H9 (cell line): ENCODE data around the gene CTNNA3. TPM values are rescaled to one million over a fixed set of nuclear protein-coding genes. Genes with fewer than 3 reads are reported as not detected.

ENCODE experiments used
- DNase-seq: peaks from one replicate; pipeline ENCODE4 v3.0.0-alpha.2; 2017
- H2AFZ ChIP-seq: one replicate; pipeline ENCODE4 v1.6.1; 2013; ENCODE audit warnings: mild to moderate bottlenecking, low read length, control low read depth, moderate library complexity
- H2AK5ac ChIP-seq: 2 replicates; pipeline ENCODE4 v1.6.1; 2013; ENCODE audit warnings: low read length, control low read depth, mixed read lengths; ENCODE audit not compliant: insufficient read length
- H2BK120ac ChIP-seq: one replicate; pipeline ENCODE4 v1.6.1; 2013; ENCODE audit warnings: low read depth, mild to moderate bottlenecking, low read length, control low read depth, inconsistent platforms; ENCODE audit not compliant: poor library complexity, severe bottlenecking
- H2BK12ac ChIP-seq: 2 replicates; pipeline ENCODE4 v1.6.1; 2013; ENCODE audit warnings: low read length, control low read depth, mixed read lengths, low read depth; ENCODE audit not compliant: insufficient read length
- H2BK15ac ChIP-seq: 2 replicates; pipeline ENCODE4 v1.6.1; 2013; ENCODE audit warnings: low read depth, low read length, control low read depth
- H2BK20ac ChIP-seq: one replicate; pipeline ENCODE4 v1.6.1; 2013; ENCODE audit warnings: low read depth, mild to moderate bottlenecking, low read length, control low read depth, inconsistent platforms; ENCODE audit not compliant: poor library complexity, severe bottlenecking
- H2BK5ac ChIP-seq: 2 replicates; pipeline ENCODE4 v1.6.1; 2013; ENCODE audit warnings: low read length, control low read depth, mixed read lengths; ENCODE audit not compliant: insufficient read length
- H3K14ac ChIP-seq: 2 replicates; pipeline ENCODE4 v1.6.1; 2013; ENCODE audit warnings: low read length, control low read depth; ENCODE audit not compliant: insufficient read depth
- H3K18ac ChIP-seq: 2 replicates; pipeline ENCODE4 v1.6.1; 2013; ENCODE audit warnings: low read depth, mild to moderate bottlenecking, mixed read lengths, low read length, control low read depth; ENCODE audit not compliant: insufficient read length
- H3K23ac ChIP-seq: 2 replicates; pipeline ENCODE4 v1.6.1; 2013; ENCODE audit warnings: low read length, control low read depth, mixed read lengths, low read depth; ENCODE audit not compliant: insufficient read length
- H3K23me2 ChIP-seq: 2 replicates; pipeline ENCODE4 v1.6.1; 2013; ENCODE audit warnings: low read depth, mild to moderate bottlenecking, mixed read lengths, low read length, control low read depth; ENCODE audit not compliant: insufficient read length, poor library complexity, severe bottlenecking
- H3K27ac ChIP-seq: 2 replicates; pipeline ENCODE4 v1.5.1; 2013; ENCODE audit warnings: low read length, control low read depth, mixed read lengths, low read depth; ENCODE audit not compliant: insufficient read length
- H3K27me3 ChIP-seq: 2 replicates; pipeline ENCODE4 v1.6.1; 2013; ENCODE audit warnings: low read length, control low read depth, inconsistent platforms; ENCODE audit not compliant: insufficient read depth
- H3K4ac ChIP-seq: 2 replicates; pipeline ENCODE4 v1.6.1; 2013; ENCODE audit warnings: low read depth, mild to moderate bottlenecking, control low read depth, inconsistent platforms, low read length, moderate library complexity
- H3K4me1 ChIP-seq: 2 replicates; pipeline ENCODE4 v1.6.1; 2013; ENCODE audit warnings: low read length, control low read depth, inconsistent platforms; ENCODE audit not compliant: insufficient read depth
- H3K4me2 ChIP-seq: 2 replicates; pipeline ENCODE4 v1.6.1; 2013; ENCODE audit warnings: low read length, control low read depth, mixed read lengths; ENCODE audit not compliant: insufficient read length, insufficient read depth
- H3K56ac ChIP-seq: 2 replicates; pipeline ENCODE4 v1.6.1; 2013; ENCODE audit warnings: low read depth, mild to moderate bottlenecking, mixed read lengths, low read length, control low read depth; ENCODE audit not compliant: insufficient read length
- H3K79me1 ChIP-seq: 2 replicates; pipeline ENCODE4 v1.6.1; 2013; ENCODE audit warnings: low read depth, mild to moderate bottlenecking, moderate library complexity, low read length, control low read depth, inconsistent platforms; ENCODE audit not compliant: insufficient read depth, poor library complexity, severe bottlenecking
- H3K79me2 ChIP-seq: 2 replicates; pipeline ENCODE4 v1.6.1; 2013; ENCODE audit warnings: low read length, control low read depth, inconsistent platforms; ENCODE audit not compliant: insufficient read depth
- H3K9ac ChIP-seq: 2 replicates; pipeline ENCODE4 v1.6.1; 2013; ENCODE audit warnings: low read length, control low read depth, mixed read lengths; ENCODE audit not compliant: insufficient read length; ENCODE audit errors: extremely low read depth
- H3K9me3 ChIP-seq: one replicate; pipeline ENCODE4 v1.6.1; 2013; ENCODE audit warnings: low read depth, low read length, inconsistent platforms; ENCODE audit not compliant: control insufficient read depth
- H3T11ph ChIP-seq: one replicate; pipeline ENCODE4 v1.6.1; 2013; ENCODE audit warnings: mild to moderate bottlenecking, low read length, control low read depth, inconsistent platforms
- H4K20me1 ChIP-seq: one replicate; pipeline ENCODE4 v1.6.1; 2013; ENCODE audit not compliant: control insufficient read depth, insufficient read length, insufficient read depth
- H4K5ac ChIP-seq: 2 replicates; pipeline ENCODE4 v1.6.1; 2013; ENCODE audit warnings: low read depth, mild to moderate bottlenecking, mixed read lengths, low read length, control low read depth; ENCODE audit not compliant: insufficient read length
- H4K8ac ChIP-seq: replicated peaks from 2 replicates; pipeline ENCODE4 v1.6.1; 2013; ENCODE audit warnings: low read length, control low read depth, mixed read lengths, low read depth; ENCODE audit not compliant: insufficient read length
- H4K91ac ChIP-seq: 2 replicates; pipeline ENCODE4 v1.6.1; 2013; ENCODE audit warnings: low read depth, mild to moderate bottlenecking, moderate library complexity, mixed read lengths, low read length, control low read depth; ENCODE audit not compliant: insufficient read length
- H3K27ac Mint-ChIP-seq, 3 experiments: 2 replicates in 2 of 3; 3 replicates in 1 of 3; pipeline ENCODE4 v1.8.0; 2020 to 2021; ENCODE audit warnings: mixed read lengths in 3 of 3, mild to moderate bottlenecking in 1 of 3, moderate library complexity in 1 of 3
- H3K27me3 Mint-ChIP-seq: 2 replicates; pipeline ENCODE4 v1.8.0; 2021; ENCODE audit warnings: low read depth, mild to moderate bottlenecking, moderate library complexity, mixed read lengths
- H3K36me3 Mint-ChIP-seq, 3 experiments: 2 replicates in 2 of 3; 3 replicates in 1 of 3; pipeline ENCODE4 v1.8.0; 2020 to 2021; ENCODE audit warnings: low read depth in 3 of 3, mixed read lengths in 3 of 3; ENCODE audit not compliant: insufficient read depth in 1 of 3
- H3K4me1 Mint-ChIP-seq, 2 experiments: 2 replicates each; pipeline ENCODE4 v1.8.0; 2020; ENCODE audit warnings: mixed read lengths in 2 of 2
- H3K4me3 Mint-ChIP-seq, 2 experiments: 2 replicates in 1 of 2; 3 replicates in 1 of 2; pipeline ENCODE4 v1.8.0; 2020 to 2021; ENCODE audit warnings: mild to moderate bottlenecking in 2 of 2, mixed read lengths in 2 of 2, moderate library complexity in 1 of 2
- H3K9me3 Mint-ChIP-seq, 2 experiments: 2 replicates in 1 of 2; 3 replicates in 1 of 2; pipeline ENCODE4 v1.8.0; 2020; ENCODE audit warnings: mild to moderate bottlenecking in 2 of 2, mixed read lengths in 2 of 2, moderate library complexity in 1 of 2
- CTCF ChIP-seq: fragments of 200-600 bp; sonication (generic); conservative IDR thresholded peaks from 3 replicates; pipeline ENCODE4 v1.8.0; 2021; ENCODE audit warnings: antibody characterized with exemption, mild to moderate bottlenecking
- WGBS: extraction: QIAGEN DNeasy Blood & Tissue Kit; methylation state at CpG from one replicate; pipeline ENCODE4 v1.1.7; 2013; ENCODE audit warnings: missing lambda C conversion rate, low lambda C conversion rate, mixed read lengths; ENCODE audit not compliant: insufficient read length; ENCODE audit errors: extremely low coverage; 5-methylcytosine and 5-hydroxymethylcytosine counted together
- total RNA-seq: library from RNA; stranded (reverse); gene quantifications from 2 replicates; pipeline ENCODE4 v1.2.1, GENCODE V29; 2021

The CTNNA3 gene
- total RNA-seq, 1 experiment from 2014 or later, result 3.3 TPM

DNA sequence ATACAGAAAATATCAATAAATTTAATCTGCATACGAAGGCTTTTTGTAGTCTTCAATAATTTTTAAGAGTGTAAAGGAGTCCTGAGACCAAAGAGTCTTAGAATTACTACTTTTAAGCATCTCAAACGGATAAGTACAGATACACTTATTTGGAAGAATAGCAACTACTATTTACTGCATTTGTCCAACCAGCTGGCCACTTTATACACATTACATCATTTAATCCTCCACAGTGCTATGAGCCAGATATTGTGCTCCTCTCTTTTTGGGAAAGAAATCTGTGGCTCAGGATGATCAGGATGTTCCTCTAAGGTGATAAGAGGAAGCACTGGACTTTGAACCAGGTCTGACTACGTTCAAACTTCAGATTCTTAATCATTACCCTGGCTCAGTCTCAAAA is 1358.8 kb downstream of the CTNNA3 start:
- no peak overlapping the region for H3K23ac ChIP-seq
- H3K27ac ChIP-seq, result no peak overlapping the region
- no peak overlapping the region for H3T11ph ChIP-seq
- H3K4me2 ChIP-seq, result no peak overlapping the region
- no peak overlapping the region for H2AK5ac ChIP-seq
- no peak overlapping the region for H3K27ac Mint-ChIP-seq
- no peak overlapping the region for H3K14ac ChIP-seq
- no peak for TF ChIP-seq CTCF
- peaks cover 26 to 33% of the 10 kb centered on the region in 2 experiments for H3K9me3 Mint-ChIP-seq
- H2BK20ac ChIP-seq, result no peak overlapping the region
- no peak overlapping the region for H4K8ac ChIP-seq
- no peaks in the 10 kb centered on the region for H3K79me1 ChIP-seq
- no peaks in the 10 kb centered on the region for H3K27me3 ChIP-seq
- no peaks in the 10 kb centered on the region for H3K79me2 ChIP-seq
- H4K5ac ChIP-seq, result no peak overlapping the region
- H2BK15ac ChIP-seq, result no peak overlapping the region
- no peak overlapping the region for H3K4ac ChIP-seq
- no peak overlapping the region for H2BK120ac ChIP-seq
- H3K36me3 Mint-ChIP-seq, result peaks cover 10 to 21% (median 18%) of the 10 kb centered on the region in 3 experiments
- H3K9me3 ChIP-seq, result no peaks in the 10 kb centered on the region
- H3K4me1 Mint-ChIP-seq, result no peaks in the 10 kb centered on the region
- no peak overlapping the region for H2BK12ac ChIP-seq
- H3K56ac ChIP-seq, result no peak overlapping the region
- no peak overlapping the region for H3K18ac ChIP-seq
- no peak overlapping the region for H2AFZ ChIP-seq
- no peaks in the 10 kb centered on the region for H3K27me3 Mint-ChIP-seq
- no peak for DNase-seq
- H4K91ac ChIP-seq, result no peak overlapping the region
- no peak overlapping the region for H3K9ac ChIP-seq
- WGBS, result no CpG with 5 or more reads among the region's 3 CpGs
- no peak overlapping the region for H3K4me3 Mint-ChIP-seq
- no peak overlapping the region for H2BK5ac ChIP-seq
- H3K23me2 ChIP-seq, result no peaks in the 10 kb centered on the region
- no peaks in the 10 kb centered on the region for H4K20me1 ChIP-seq
- H3K4me1 ChIP-seq, result no peaks in the 10 kb centered on the region
